Measurements from ENCODE around the gene SOX6. TPM values are rescaled to one million over a fixed set of nuclear protein-coding genes. Genes with fewer than 3 reads are reported as not detected.

Gene SOX6
- total and polyA plus RNA-seq, 2 experiments from 2014 or later: 0.03 to 0.66 TPM

- H3K27me3 Mint-ChIP-seq (ENCODE audit: insufficient read depth, low read depth, poor library complexity): no peaks in the 10 kb centered on the region
These were observed 165.0 kb downstream of the SOX6 start for GRCh38 chr11:16191212-16191867.

GRCh38 chr11:16186680-16187079 lies 169.7 kb downstream of the SOX6 start:
- H3K4me1 ChIP-seq (ENCODE audit: insufficient read depth): peaks cover 12% of the 10 kb centered on the region
- Mint-ChIP-seq H3K9me3 (no peaks in the 10 kb centered on the region), H3K4me1 (peaks cover 22% of the 10 kb centered on the region), H3K27ac (no peak overlapping the region), H3K4me3 (no peak overlapping the region), H3K27me3 (ENCODE audit: insufficient read depth, low read depth, poor library complexity) (peaks cover 3% of the 10 kb centered on the region), H3K36me3 (ENCODE audit: low read depth) (no peaks in the 10 kb centered on the region)
- peak overlapping the region; percentile 44; the same call in 1 of the 2 replicates for H2AFZ ChIP-seq
- H3K9me2 ChIP-seq (ENCODE audit: insufficient read depth): no peaks in the 10 kb centered on the region
- H3K4me2 ChIP-seq: no peak overlapping the region
- H3K4me3 ChIP-seq: no peak overlapping the region
- no peaks in the 10 kb centered on the region for H3K27me3 ChIP-seq (ENCODE audit: insufficient read depth)
- no peaks in the 10 kb centered on the region for H3F3A ChIP-seq (replicated peaks; ENCODE audit: low read depth)
- H3K79me2 ChIP-seq (replicated peaks; ENCODE audit: insufficient read depth): no peaks in the 10 kb centered on the region
- ATAC-seq (no peak), DNase-seq (ENCODE audit: low spot score) (no peak)
- H4K20me1 ChIP-seq (replicated peaks; ENCODE audit: insufficient read depth): no peaks in the 10 kb centered on the region
- no peaks in the 10 kb centered on the region for H3K36me3 ChIP-seq (ENCODE audit: insufficient read depth)
- H3K27ac ChIP-seq (ENCODE audit: low read depth): no peak overlapping the region
- no peak for TF ChIP-seq CREB1 (CRISPR knock-in tag; IDR thresholded peaks at IDR 0.05; ENCODE audit: low read depth)
- TF ChIP-seq REST (IDR thresholded peaks at IDR 0.05; ENCODE audit: unreplicated experiment): no peak
- no peak for TF ChIP-seq CTCF (conservative IDR thresholded peaks at IDR 0.05; ENCODE audit: low read depth in 2 of 2)
- TF ChIP-seq NANOG (IDR thresholded peaks at IDR 0.05; ENCODE audit: borderline replicate concordance): no peak

More at GRCh38 chr11:16191212-16191867, 165.0 kb downstream of the SOX6 start:
- no peak overlapping the region for H3K27ac ChIP-seq (ENCODE audit: low read depth)
- no peak overlapping the region for H3K4me3 ChIP-seq
- H3F3A ChIP-seq (replicated peaks; ENCODE audit: low read depth): no peaks in the 10 kb centered on the region
- H3K36me3 ChIP-seq (ENCODE audit: insufficient read depth): no peaks in the 10 kb centered on the region
- TF ChIP-seq ETS1 (IDR thresholded peaks at IDR 0.05) (no peak), CTCF (conservative IDR thresholded peaks at IDR 0.05; ENCODE audit: low read depth in 2 of 2) (peak in 1 of 2 experiments; percentile 46; a peak in 3 of 4 replicates)
- Mint-ChIP-seq H3K4me1 (peaks cover 27% of the 10 kb centered on the region), H3K36me3 (ENCODE audit: low read depth) (no peaks in the 10 kb centered on the region), H3K4me3 (no peak overlapping the region), H3K9me3 (no peaks in the 10 kb centered on the region), H3K27ac (no peak overlapping the region)
- no peak overlapping the region for H2AFZ ChIP-seq
- no peaks in the 10 kb centered on the region for H3K79me2 ChIP-seq (replicated peaks; ENCODE audit: insufficient read depth)
- H3K4me2 ChIP-seq: no peak overlapping the region
- H3K9me2 ChIP-seq (ENCODE audit: insufficient read depth): no peaks in the 10 kb centered on the region
- H3K27me3 ChIP-seq (ENCODE audit: insufficient read depth): no peaks in the 10 kb centered on the region
- DNase-seq (ENCODE audit: low spot score): no peak
- peaks cover 6% of the 10 kb centered on the region for H3K4me1 ChIP-seq (ENCODE audit: insufficient read depth)
- H4K20me1 ChIP-seq (replicated peaks; ENCODE audit: insufficient read depth): no peaks in the 10 kb centered on the region
- no peak for ATAC-seq

All from GM23338 (cell line).